Stimulated activated CD4-positive, alpha-beta T cell treated with anti-CD3 and anti-CD28 coated beads, Interleukin-15, amount 100 ng/mL, for 48 hours (primary cell): ENCODE results near the gene ALS2CL.
"Not testable (repeated sequence)": the region's sequence is repeated elsewhere in the genome, so short reads cannot be mapped to it uniquely, and the experiment has no call there.

Experiments used
- DNase-seq, 2 donors: peaks; one replicate each; pipeline ENCODE4 v3.0.0-alpha.2; 2020; ENCODE audit warnings: low read depth in 2 of 2

ALS2CL gene

GRCh38 chr3:46693038-46693891 is at the start of gene ALS2CL:
Gene ALS2CL, minus strand, starts transcription at chr3:46693679. Its CDS starts 4,239 bp downstream, at chr3:46689440.
- peak; percentile 24 to 44 for DNase-seq

- no peak for DNase-seq
Measured at GRCh38 chr3:46742992-46743585, 49.6 kb upstream of the ALS2CL start.

- not testable (repeated sequence) for DNase-seq
Measured at GRCh38 chr3:46739565-46739964, 46.1 kb upstream of the ALS2CL start.

- DNase-seq, result no peak
Measured at GRCh38 chr3:46737329-46737731, 43.9 kb upstream of the ALS2CL start.

DNA sequence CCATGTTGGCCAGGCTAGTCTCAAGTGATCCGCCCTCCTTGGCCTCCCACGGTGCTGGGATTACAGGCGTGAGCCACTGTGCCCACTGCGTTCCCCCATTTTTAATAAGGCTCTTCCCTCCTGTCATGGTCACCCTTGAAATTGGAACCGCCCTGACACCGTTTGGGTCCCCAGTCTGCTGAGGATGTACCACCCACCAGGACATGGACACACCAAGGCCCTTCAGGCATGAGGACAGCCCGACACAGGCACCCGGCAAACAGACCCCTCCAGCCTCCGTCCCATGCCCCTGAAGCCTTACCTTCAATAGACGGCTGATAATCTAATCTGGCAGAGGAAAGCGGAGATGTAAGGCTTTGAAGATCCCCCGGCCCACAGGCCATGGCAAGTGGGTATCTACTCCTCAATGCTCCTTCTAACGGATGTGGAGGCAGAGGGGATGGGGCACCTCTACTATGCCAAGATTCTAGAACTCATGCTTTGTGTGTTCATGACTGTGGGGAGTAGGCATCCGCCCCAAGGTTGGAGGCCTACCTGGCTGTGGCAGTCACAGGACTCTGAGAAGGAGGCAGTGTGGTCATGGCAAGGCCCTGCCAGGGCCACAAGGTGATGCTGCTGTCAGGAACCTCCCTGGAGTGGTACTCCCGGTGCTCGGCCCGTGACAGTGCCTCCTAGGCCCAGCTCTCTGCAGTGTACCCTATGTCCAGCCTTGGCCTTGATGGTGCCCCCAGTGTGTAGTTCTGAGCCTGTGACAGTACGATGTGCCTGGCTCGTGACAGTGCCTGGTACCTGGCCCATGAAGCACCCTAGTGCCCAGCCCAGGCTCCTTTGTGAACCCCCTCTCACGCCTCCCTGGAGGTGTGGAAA is 42.8 kb upstream of the ALS2CL start:
- no peak for DNase-seq

DNA sequence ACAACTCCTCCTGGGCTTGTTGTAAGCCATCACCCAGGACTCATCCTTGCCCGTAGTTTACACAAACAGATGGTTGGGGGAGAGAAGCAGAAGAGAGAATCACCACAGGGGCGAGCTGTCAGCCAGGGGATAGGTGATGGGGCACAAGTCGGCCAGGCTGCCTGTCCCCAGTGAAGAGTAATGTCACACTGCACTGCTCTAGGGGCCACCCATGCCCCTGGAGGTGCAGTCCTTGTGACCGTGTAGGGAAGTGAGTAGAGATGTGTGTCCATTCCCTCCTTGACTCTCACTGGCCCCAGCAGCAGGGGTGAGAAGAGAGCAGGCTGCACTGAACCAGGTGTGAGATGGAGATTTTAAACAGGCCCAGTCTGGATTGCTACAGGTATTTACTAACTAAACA is 41.3 kb upstream of the ALS2CL start:
- DNase-seq, result no peak

- DNase-seq, result no peak
Measured at GRCh38 chr3:46733026-46733800, 39.7 kb upstream of the ALS2CL start.

DNA sequence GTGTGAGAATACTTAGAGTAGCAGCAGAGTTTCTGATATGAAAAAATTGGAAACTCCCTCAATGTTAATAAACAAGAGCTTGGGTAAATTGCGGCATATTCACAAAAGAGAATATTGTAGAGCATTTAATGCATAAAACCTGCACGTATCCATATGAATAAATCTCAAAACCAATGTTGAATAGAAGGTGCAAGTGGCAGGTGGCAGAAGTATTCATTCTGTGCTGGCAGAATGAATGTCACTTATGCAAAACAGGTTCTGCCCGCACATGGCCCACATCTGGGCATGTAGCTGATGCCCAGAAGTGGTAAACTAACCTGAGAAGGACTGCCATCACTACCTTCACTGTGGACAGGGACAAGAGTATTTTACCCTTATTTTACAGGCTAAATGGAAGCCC is 38.3 kb upstream of the ALS2CL start:
- no peak for DNase-seq

DNA sequence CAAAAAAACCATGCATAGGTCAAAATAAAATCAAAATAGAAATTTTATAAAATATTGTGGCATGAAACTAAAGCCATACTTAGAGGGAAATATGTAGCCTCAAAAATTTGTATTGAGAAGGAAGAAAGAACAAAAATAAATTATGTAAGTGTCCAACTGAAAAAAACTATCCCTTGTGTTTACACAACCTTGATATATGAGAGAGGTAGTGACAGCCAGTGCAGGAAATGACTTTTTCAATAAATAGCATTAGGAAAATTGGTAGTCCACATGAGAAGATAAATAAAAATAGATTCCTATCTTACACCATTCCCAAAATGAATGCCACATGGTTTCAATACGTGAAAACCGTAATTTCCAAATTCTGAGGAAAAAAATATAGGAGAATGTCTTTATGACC is 37.3 kb upstream of the ALS2CL start:
- no peak for DNase-seq

DNA sequence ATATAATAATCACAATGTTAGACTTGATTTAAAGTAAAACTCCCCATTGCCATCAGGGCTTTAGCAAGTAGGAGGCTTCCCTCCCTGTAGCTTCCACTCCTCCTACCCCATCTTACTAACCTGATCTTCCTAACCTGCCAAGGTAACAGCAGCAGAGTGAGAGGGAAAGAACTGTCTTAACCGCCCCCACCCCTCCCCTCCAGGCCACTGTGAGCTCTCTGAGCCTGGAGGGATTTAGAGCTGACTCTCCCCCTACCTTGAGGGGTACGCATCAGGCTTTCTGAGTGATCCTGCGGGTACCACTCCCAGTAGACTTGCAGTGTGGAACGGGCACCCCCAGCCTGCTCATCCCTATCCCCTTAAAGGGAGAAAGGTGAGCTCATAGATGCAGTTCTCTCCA is 35.6 kb upstream of the ALS2CL start:
- DNase-seq, result no peak

DNA sequence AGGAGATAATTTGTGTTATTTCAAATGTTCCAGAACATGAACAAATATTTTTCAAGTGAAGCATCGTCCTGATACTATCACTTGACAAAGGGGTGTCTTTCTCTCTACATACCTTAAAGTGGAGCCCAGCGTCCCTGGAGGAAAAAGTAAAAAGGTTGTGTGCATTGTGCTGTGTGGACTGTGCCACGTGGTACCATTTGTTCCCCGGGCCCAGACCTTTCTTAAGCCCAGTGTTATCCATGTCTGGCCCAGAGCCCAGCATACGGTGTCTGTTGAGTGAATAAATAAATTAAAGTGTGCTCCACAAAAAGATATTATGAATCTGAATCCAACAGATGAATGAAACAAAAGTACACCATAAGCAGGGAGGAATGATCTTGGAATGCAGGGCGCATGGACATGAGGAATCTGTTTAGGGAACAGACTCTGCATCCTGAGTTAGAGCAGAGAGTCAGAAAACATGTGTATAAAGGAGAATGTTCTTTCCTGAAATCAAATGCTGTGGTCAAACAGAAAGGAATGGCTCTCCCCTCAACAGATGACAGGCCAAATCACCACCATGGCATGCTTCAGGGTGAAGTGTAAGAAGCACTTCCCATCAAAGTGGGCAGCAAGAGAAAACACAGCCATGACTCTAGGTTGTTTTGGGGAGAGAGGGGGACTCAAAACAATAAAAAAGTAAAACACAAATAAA is 32.3 kb upstream of the ALS2CL start:
- DNase-seq, result no peak

- no peak for DNase-seq
Measured at GRCh38 chr3:46724424-46724823, 30.9 kb upstream of the ALS2CL start.

DNA sequence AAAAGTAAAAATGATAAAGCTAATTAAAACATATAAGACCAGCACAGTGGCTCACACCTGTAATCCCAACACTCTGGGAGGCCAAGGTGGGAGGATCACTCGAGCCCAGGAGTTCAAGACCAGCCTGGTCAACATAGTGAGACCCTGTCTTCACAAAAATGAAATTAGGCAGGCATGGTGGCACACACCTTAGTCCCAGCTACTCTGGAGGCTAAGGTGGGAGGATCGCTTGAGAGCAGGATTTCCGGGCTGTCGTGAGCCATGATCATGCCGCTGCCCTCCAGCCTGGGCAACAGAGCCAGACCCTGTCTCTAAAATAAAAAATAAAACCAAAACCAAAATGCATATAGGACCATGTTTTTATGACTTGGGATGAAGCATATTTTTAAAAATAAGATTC is 29.0 kb upstream of the ALS2CL start:
- DNase-seq, result no peak

GRCh38 chr3:46721009-46721408 is 27.5 kb upstream of the ALS2CL start:
- no peak for DNase-seq

DNA sequence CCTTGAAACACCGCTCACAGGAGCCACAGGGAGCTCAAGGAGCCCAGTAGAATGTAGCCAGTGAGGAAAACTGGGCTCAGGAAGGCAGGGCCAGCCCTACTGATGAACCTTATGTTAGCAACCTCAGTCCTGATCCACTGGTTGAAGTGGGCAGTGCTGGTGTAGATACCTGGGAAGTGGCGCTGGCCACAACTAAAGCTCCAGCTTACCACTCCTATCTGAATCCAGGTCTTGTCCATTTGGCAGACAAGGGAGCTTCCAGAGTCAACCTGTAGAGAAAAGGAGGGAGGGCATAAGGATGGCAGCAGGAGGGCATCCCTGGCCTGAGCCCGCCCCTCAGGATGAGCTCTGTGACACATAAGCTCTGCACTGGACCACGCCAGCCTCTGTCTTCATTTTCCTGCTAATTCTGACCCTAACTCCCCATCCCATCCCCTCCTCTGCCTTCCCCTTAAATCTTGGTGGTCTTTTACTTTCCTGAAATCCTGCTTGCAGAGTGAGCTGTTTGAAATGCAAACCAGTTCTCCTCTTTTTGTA is 26.3 kb upstream of the ALS2CL start:
- DNase-seq, result no peak

DNA sequence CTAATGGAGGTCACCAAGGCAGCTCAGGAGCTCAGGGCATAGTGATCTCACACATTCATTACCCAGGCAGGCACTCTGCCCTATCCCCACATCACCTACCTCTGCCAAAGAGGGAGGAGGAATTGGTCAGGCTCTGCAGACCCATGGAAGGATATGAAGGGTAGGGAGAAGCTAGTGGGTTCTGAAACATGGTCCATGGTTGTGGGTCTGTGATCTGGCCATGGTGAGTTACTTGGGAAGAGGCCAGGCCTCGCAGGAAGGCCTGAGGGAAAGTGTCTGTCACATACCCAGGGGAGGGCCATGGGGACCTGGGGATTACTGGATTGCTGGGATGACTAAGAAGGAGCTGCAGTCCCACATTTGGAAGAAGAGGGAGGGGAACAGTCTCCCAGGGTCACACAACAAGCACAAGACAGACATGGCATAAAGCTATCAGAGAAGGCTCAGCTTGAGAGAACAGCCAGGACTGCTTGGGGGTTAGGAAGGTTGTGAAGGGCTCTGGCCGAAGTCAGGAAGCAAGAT is 25.6 kb upstream of the ALS2CL start:
- no peak for DNase-seq

DNA sequence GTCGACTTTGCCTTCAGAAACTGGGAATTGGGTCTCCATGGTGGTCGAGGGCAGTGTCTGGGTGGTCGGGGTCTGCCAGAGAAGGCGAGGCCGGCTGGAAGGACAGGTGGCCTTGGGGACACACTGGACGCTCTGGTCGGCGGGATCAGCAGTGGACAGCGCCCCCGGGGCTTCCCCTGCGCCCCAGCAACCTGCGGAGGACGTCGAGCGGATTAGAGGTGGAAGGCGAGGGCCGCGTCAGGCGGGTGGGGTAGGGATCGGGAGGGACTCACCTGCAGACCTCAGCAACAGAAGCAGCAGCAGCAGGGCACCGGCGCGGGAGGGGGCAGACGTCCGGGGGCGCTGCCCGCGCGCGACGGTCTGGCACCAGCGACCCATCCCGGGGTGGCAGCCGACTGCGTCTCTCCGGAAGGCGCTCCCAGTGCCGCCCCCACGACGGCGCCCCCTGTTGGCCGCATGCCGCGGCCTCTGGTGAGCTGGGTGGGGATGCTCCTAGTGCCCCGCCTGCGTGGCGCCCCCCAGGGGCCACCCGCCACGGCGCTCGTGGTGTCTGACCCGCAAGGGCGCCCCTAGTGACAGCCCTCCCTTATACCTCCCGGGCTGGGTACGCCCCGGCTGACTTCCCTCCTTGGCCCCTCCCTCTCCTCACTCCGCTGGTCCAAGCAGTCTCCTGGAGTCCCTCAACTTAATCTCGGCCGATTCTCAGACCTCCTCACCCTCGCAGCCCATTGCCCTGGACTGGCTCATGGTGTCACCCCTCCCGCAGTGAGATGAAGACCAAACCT is 24.2 kb upstream of the ALS2CL start, which contains the start of gene PRSS50:
Gene PRSS50 (minus strand): TSS at position 423 of the 785 bp plus-strand sequence. CDS start 45 bp downstream, at position 378.
- peak; percentile 24 to 57 for DNase-seq

GRCh38 chr3:46716461-46717441 is 23.3 kb upstream of the ALS2CL start:
- DNase-seq, result no peak
